ENCODE results near the gene CD46.

- TF ChIP-seq CTCF (conservative IDR thresholded peaks at IDR 0.05) (peak; percentile 87), EZH2 (IDR thresholded peaks at IDR 0.05; ENCODE audit: low read depth) (no peak)
These were observed 45.5 kb downstream of the CD46 start for GRCh38 chr1:207797229-207797973.
